GM12865 (cell line): ENCODE results near the gene NBAS.

Experiments used
- DNase-seq: peaks from one replicate; pipeline ENCODE4 v3.0.0; 2010; ENCODE audit warnings: low read depth
- H3K4me3 ChIP-seq: 2 replicates; pipeline ENCODE4 v1.5.1; 2011; ENCODE audit warnings: mild to moderate bottlenecking, low read depth, low read length, control low read depth
- CTCF ChIP-seq: IDR thresholded peaks from 2 replicates; pipeline ENCODE4 v1.5.1; 2011; ENCODE audit warnings: low read length, control low read depth, low read depth, inconsistent platforms; ENCODE audit not compliant: insufficient read depth; ENCODE audit errors: missing control alignments

NBAS gene

DNA sequence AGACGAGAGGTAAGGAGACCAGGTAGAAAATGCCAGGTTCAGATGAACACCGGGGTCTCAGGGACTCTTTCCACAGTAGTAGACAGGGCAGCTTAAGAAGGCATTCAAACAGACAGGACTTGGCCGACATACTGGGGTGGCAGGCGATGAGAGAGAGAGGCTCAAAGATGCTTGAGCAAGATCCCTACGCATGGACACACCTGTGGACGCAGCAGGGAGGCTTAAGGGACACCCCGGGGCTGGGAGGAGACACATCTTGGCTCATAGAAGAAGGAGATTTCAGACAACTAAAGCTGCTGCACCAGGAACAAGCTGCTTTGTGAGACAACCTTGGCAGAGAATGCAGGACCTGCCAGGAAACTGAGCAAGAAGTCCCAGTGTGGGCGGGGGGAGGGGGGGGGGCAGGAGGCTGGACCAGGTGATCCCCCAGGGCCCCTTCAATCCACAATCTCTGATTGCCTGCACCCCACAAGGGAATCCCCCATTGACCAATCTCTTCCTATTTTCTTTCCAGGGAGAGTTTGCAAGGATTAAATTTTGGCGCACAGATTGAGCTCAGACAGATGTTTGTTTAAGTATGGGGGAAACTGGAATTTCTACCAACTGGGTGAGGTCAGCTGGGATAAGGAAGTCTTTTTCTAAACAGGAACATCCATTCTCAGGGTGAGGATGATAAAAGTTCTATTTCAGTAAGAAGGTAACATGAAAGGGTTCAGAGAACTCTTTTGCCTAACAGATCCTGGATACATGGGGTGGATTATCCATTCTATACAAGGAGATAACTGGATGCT, 400.7 kb downstream of the NBAS start:
- no peak for DNase-seq
- no peak for TF ChIP-seq CTCF
- no peak overlapping the region for H3K4me3 ChIP-seq

- DNase-seq = peak; percentile 46
- peak; percentile 65 for TF ChIP-seq CTCF
- no peak overlapping the region for H3K4me3 ChIP-seq
These were observed 401.4 kb downstream of the NBAS start for GRCh38 chr2:15159751-15160177.

DNA sequence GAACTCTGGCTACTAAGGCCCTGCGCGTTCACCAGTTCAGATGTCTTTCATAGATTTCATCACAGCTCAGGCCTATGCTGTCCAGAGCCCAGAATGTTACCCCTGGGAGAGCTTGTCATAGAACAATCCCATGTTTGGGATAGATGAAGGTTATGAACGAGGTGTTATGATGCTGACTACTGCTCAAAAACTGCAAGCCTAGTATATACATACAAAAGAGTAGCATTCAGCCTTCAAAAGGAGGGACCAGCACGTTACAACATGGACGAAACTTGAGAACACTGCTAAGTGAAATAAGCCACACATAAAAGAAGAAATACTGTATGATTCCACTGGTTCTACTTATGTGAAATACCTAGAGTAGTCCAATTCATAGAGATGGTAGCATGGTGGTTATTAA, 401.9 kb downstream of the NBAS start:
- DNase-seq = no peak
- TF ChIP-seq CTCF = no peak

GRCh38 chr2:15158532-15158931, 402.6 kb downstream of the NBAS start:
- TF ChIP-seq CTCF = no peak
- DNase-seq = no peak
- no peak overlapping the region for H3K4me3 ChIP-seq

More for the DNA sequence above, 401.9 kb downstream of the NBAS start:
- no peak overlapping the region for H3K4me3 ChIP-seq

DNA sequence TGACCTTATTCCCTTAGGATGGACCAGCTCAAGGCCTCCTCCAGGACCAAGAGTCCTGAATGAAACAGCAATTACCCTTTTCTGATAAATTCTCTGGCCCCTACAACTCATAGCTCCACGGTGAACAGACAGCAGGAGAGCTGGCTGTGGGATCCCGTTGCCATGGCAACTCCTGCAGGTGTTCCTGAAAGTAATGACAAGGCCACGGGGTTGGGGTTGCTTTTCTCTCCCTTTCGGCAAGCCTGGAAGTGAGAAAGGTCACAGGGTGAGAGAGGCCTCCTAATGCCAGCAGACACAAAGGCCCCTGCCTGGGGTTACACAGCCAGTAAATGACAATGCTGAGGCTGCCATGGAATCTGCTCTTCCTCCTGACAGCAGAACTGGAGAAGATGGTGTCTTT, 403.0 kb downstream of the NBAS start:
- no peak for DNase-seq
- TF ChIP-seq CTCF = no peak
- H3K4me3 ChIP-seq = no peak overlapping the region

DNA sequence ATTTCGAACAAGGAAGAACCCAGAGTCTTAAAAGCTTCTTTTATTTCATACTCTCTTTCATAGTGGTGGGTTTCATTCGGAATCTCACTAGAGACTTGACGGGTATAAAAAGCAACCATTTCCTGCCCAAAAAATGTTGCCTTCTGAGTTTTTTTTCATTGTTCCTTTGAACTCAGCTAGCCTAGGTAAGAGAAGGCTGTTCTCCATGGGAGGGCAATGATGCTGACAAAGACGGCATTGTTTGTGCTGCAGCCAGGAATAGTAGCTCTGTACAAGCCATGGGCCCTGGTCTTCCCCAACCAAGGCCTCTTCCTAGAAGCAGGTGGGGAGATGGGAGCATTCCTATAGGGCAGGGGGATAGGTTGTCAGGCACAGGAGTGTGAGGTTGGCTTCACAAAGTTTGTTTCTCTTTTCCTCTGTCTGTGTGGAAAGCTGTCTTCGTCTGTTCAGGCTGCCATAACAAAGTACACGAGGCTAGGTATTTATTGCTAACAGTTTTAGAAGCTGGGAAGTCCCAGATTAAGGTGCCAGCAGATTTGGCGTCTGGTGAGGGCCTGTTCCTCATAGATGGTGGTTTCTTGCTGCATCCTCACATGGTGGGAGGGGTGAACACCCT, 405.1 kb downstream of the NBAS start:
- no peak for TF ChIP-seq CTCF
- no peak for DNase-seq
- H3K4me3 ChIP-seq = no peak overlapping the region
